NCI-H2196 (cell line): ENCODE data around the gene PLXNA1.

Source experiments
- DNase-seq: peaks from one replicate; lab custom pipeline; 2025; ENCODE audit not compliant: unreplicated experiment; lab: John Stamatoyannopoulos, UW

PLXNA1 gene

GRCh38 chr3:127017229-127017628 lies 34.3 kb downstream of the PLXNA1 start:
- DNase-seq = no peak

DNA sequence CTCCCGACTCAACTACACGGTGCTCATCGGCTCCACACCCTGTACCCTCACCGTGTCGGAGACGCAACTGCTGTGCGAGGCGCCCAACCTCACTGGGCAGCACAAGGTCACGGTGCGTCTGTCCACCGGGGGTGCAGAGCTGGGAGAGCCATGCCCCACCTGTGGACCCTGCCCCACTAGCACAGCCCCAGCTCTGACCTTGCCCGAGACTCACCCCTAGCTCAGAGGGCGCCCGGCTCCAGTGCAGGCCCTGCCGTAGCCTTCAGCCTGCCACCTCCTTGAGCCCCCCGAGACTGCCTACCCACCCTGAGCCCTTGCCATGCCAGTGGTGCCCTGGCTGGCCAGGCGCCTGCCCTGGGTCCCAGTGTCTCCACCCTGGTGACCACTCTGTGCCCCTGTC lies 34.9 kb downstream of the PLXNA1 start:
- DNase-seq = no peak

- no peak for DNase-seq
Measured at GRCh38 chr3:127018306-127018828, 35.5 kb downstream of the PLXNA1 start.

DNA sequence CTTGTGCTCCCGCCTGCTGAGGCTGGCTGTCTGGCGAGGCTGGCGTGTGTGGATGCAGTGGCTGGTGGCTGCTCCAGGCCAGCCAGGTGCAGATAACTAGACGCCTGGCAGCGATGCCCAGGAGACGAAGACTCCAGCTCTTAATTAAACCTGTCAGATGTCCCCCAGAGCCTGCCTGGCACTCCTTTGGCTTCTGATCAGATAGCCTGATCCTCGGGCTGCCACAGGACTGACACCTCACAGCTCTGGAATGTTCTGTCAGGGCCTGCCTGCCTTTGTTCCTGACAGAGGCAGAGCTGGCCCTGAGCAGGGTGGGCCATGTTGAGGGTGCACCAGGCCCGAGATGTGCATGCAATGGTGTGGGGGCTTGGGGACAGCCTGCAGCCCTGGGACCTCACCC lies 36.5 kb downstream of the PLXNA1 start:
- DNase-seq = no peak

- DNase-seq = no peak
Measured at GRCh38 chr3:127020543-127020942, 37.6 kb downstream of the PLXNA1 start.

DNA sequence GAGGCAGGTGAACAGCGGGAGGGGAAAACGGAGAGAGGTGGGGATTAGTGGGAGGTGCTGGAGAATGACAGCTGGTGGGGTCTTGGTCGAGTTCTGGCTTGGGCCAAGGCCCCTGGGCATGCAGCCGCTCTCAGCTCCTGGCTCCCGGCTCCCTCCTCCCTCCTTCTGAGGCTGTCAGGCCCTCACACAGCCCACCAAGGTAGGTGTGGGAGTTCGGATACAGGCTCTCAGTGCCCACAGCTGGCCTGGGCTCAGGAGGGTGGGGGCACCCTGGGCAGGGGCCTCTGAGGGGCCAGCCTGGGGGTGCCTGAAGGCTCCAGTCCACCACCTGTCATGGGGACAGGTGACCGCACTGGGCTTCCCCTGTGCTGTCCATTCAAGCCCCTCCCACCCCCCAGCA lies 39.9 kb downstream of the PLXNA1 start:
- DNase-seq = no peak

GRCh38 chr3:127025456-127025855 lies 42.5 kb downstream of the PLXNA1 start:
- DNase-seq = no peak

DNA sequence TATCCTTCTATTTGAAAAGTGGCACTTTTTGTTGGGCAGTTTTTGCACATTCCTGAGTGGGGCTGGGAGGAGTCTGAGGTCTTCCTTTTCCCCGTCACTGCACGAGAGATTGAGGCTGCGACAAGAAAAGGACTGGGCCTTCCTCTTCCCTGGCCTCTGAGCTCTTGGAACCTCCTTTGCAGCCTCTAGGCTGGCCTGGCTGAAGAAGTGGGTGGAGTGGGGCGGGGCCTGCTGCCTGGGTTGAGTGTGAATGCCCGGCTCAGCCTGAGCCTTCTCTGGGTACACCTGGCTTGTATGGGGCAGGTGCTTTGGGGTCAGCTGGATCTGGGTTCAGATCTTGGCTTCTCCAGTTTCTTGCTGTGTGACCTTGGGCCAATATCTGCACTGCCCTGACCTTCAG lies 43.1 kb downstream of the PLXNA1 start:
- no peak for DNase-seq

DNA sequence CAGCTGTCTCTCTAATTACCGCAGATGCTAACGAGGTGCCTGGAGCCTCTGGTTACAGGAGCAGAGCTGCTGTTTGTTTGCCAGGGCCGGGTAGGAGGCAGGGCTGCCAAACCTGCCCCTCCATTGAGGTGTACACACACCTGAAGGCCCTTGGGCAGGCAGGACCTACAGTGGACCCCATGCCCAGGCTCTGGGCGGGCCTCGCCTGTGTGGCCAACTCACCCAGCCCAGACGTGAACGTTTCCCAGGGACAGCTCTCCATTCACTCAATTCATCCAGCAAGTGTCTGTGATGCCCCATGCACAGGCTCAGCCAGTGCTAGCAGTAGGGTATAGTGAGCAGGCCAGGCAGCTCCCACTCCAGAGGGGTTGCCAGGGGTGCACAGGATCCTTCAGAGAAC lies 43.7 kb downstream of the PLXNA1 start:
- no peak for DNase-seq

DNA sequence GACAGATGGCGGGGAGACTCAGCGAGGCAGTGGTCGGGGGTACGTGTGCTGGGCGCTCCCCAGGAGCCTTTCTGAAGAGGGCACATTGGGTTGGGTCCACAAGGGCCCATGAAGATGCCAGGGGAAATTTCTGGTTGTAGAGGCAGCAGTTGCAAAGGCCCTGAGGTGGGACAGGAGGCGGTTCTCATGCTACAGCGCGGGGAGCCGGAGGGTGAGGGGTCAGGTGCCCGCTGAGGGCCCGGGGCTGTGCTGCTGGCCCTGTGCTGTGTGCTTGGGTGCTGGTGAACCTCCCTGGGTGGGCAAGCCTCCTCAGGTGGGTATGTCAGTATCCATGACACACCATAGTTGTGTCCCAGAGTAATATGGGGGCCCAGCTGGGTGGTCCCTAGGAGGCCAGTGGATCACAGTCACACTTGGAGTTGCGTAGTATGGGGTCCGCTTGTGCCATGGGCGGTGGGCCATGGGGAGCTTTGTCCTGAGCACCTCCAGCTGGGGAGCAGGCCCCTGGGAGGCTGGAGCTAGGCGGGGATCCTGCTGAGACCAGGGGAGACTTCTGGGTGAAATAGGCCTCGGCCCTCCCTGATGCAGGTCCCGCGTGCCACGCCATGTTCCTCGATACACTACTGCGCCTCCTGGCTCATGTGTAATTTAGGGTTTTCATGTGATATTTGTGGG lies 44.3 kb downstream of the PLXNA1 start:
- no peak for DNase-seq

GRCh38 chr3:127027811-127028548 lies 45.1 kb downstream of the PLXNA1 start:
- DNase-seq = no peak

GRCh38 chr3:127028781-127029657 lies 46.1 kb downstream of the PLXNA1 start:
- no peak for DNase-seq

- no peak for DNase-seq
Measured at GRCh38 chr3:127029658-127030507, 47.0 kb downstream of the PLXNA1 start.

DNA sequence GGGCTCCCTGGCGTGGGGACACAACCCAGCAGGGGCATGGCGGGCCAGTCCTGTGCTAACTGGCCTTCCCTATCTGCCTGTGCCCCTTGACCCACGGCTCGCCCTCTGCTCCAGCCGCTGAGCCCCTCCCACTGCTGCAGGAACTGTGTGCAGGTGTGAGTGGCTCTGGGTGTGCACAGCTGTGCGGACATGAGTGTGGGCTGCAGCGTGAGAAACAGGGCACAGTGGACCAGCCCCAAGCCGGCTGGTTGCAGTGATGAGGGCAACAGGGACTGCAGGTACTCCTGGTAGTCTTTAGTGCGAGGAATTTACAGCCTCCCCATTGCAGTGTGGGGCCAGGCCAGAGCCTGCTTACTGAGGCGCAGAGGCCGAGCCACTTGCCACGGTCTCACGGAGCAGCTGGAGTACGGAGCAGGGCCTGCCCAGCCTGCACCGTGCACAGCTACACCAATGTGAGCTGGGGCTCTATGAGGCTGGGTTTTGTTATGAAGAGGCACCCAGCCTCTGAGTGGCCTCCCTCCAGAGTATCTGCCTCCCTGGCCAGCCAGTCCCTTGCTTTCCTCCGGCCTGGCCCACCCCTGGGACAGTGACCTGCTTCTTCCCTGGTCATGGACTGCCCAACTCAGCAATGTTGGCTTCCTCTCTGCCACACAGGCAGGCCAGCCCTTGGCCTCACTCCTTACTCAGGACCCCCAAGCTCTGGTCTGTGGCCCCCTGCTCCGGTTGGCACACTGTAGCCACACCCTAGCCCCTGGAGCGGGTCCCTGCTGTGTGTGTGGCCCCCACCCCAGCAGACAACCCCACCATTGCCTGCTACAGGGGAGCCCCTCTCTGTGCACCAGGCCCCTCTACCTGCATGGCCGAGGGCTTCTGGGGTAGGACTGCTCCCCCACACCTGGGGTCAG lies 47.8 kb downstream of the PLXNA1 start:
- DNase-seq = no peak

- DNase-seq = no peak
Measured at GRCh38 chr3:127031413-127031810, 48.5 kb downstream of the PLXNA1 start.

DNA sequence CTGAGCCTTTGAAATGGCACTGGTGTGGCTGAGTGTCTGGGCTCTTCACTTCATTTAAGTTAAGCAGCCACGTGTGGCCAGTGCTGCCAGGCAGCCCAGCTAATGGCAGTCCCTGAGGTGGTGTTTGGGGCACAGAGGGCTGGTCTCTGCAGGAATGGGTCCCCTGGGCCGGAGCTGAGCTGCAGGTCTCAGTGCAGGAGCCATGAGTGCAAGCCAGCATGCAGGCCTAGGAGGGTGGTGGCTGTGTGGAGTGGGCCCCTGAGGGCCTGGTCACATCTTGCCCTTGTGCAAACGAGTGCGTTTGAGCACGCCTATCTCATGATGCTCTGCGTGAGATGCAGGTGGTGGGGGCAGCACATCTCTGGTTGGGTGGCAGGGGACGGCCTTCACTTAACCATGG lies 48.9 kb downstream of the PLXNA1 start:
- DNase-seq = no peak

DNA sequence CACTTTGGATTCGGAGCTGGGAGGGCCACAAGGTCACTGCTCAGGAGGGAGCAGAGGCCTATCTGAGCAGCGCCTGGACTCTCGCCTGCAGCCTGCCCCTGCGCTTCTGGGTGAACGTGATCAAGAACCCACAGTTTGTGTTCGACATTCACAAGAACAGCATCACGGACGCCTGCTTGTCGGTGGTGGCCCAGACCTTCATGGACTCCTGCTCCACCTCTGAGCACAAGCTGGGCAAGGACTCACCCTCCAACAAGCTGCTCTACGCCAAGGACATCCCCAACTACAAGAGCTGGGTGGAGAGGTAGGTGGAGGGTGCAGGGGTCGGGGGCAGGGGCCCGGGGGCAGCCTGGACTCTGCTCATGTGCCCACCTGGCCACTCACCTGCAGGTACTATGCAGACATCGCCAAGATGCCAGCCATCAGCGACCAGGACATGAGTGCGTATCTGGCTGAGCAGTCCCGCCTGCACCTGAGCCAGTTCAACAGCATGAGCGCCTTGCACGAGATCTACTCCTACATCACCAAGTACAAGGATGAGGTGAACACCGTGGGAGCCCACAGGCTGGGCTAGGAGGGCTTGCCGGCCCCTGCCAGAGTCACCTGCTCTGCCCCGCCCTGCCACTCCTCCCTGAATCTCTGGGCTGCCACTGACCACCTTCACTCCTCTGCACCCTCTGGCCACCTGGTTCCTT lies 49.5 kb downstream of the PLXNA1 start:
- DNase-seq = no peak
